ENCODE data around the gene LCN2.

Gene LCN2

GRCh38 chr9:128150594-128151308, 1.5 kb downstream of the LCN2 start:
- ATAC-seq (peak; percentile 42), DNase-seq (peak; percentile 41)

- DNase-seq: no peak
- ATAC-seq: no peak
These were observed 2.3 kb downstream of the LCN2 start for GRCh38 chr9:128151309-128152132.

DNA sequence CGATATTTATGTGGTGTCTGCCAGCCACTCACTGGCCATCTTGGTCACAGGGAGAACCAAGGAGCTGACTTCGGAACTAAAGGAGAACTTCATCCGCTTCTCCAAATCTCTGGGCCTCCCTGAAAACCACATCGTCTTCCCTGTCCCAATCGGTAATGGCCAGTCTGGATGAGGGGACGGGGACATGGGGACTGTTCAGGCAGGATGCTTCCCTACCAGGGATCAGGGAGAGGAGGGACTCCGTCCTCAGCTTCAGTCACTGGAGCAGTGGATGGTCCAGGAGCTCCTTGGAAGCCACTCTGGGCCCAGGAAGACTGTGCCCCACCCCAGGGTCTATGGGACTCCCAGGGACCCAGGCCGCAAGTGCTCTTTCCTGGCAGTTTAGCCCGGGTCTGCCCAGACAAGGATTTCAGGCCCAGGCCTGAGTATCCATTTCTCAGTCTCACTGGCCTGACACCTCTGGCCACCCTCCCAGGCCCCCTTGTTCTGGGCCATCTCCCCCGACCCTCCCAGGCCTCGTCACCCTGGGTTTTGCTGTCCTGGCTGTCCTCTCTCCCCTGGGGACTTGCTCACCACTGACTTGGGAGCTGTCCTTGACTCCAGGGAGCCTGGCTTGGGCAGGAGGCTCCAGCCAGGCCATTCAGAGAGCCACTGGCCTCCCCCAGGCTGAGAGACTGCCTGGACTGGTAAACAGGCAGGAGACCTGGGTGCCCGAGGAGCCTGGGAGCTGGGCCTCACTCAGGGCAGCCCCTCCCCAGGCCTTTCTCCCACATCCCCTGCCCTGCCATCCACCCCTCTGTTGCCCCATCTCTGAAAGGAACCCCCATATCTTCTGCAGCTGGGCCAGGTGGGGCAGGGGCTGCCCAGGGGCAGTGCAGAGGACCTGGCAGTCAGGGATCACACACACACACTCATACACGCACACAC, 3.1 kb downstream of the LCN2 start:
- ATAC-seq (no peak), DNase-seq (no peak)

DNA sequence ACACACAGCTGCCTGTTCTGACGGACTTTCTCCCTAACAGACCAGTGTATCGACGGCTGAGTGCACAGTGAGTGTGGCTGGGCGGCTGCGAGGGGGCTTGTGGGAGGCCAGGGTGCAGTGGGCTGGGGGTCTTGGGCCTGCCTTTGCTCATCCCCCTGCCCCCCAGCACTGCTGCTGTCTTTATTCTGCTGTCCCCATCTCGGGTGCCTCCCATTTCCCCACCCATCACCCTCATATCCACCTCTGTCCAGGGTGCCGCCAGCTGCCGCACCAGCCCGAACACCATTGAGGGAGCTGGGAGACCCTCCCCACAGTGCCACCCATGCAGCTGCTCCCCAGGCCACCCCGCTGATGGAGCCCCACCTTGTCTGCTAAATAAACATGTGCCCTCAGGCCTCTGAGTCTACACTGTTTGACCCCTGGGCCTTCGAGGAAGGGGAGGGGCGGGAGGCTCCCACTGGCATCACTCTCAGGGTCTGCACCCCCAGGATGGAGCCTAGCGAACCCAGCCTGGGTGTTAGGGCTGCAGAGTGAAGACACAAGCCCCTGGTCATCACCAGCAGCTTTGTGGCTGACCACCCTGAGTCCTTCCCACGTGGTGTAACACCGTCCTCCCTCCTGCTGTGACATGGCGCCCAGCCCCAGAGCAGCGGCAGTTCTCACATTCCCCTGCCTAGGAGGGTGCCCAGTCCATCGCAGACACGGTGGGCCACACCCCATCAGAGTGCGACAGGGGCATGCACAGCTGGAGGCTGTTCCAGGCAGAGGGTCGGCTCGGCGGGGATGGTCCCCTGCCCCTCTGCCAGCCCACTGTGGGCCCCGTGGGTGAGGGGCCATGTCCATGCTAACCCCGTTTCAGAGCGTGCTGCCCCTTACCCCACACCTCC, 4.0 kb downstream of the LCN2 start:
- no peak for DNase-seq
- ATAC-seq: no peak

DNA sequence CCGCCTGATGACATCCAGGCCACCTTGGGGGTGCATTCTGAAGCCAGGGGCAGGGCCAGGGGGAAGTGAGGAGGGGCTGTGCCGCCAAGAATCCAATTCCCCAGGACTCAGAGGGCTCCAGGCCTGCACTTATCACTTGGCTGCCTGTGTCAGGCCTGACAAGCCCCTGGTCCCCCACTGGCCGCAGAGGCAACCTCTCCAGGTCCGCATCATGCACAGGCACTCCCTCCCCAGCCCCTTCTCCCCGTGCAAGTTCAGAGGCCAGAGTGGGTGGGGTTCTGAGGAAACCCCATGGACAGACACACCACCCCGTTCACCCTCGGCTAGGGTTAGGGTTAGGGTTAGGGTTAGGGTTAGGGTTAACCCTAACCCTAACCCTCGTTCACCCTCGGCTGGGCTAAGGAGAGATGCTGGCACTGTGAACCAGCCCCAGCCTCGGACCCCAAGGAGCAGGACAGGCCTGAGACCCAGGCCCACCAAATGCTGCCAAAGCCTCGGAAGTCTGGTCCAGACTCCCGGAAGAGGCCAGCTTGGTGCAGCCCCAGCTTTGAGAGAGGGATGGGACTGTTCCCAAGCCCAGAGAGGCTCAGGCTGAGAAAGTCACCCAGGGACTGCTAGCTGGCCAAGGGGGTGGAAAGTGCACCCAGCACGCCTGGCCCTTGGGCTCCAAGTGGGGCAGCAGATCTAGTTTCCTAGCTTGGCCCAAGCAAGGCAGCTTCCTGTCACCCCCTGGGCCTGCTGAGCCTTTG, 4.9 kb downstream of the LCN2 start:
- ATAC-seq (no peak), DNase-seq (no peak)

DNA sequence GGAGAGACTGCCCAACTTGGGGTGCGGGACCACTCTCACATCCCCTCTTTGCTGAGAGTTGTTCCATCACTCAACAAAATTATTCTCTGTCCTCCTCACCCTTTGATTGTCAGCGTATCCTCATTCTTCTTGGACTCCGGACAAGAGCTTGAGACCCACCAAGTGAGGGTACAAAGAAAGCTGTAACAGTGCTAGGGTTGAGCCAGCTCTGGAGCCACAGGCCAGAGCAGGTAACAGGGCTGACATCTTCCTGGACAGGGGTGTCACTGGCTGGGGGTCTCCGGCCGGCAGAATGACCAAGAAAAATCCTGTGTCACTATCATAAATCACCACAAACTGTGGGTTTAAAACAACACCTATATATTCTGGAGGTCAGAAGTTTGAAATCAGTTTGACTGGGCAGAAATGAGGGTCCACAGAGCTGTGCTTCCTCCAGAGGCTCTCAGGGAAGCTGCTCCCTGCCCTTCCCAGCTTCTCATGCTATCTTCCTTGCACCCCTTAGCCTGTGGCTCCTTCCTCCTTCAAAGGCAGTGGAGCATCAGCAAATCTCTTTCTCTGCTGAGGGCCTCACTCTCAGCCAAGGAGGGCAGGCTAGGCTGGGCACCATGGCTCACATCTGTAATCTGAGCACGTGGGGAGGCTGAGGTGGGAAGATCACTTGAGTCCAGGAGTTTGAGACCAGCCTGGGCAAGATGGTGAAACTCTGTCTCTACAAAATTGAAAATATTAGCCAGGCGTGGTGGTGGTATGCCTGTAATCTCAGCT, 6.7 kb downstream of the LCN2 start:
- ATAC-seq: no peak
- no peak for DNase-seq

DNA sequence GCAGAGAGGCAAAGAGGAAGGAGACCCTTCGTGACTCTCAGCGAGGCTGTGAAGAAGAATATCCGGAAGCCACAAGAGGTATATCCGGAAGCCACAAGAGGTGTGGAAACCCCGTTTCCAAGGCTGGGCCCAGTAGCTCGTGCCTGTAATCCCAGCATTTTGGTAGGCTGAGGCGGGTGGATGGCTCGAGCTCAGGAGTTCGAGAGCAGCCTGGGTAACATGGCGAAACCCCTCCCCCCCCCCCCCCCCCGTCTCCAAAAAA, 10.2 kb downstream of the LCN2 start:
- ATAC-seq (peak; percentile 2), DNase-seq (peak; percentile 38)

GRCh38 chr9:128159784-128160602, 10.7 kb downstream of the LCN2 start, which contains the start of gene BBLN:
Gene BBLN, plus strand, starts transcription at chr9:128160265. Its CDS starts 143 bp downstream, at chr9:128160408.
- ATAC-seq: peak; percentile 86
- peak; percentile 97 for DNase-seq

DNA sequence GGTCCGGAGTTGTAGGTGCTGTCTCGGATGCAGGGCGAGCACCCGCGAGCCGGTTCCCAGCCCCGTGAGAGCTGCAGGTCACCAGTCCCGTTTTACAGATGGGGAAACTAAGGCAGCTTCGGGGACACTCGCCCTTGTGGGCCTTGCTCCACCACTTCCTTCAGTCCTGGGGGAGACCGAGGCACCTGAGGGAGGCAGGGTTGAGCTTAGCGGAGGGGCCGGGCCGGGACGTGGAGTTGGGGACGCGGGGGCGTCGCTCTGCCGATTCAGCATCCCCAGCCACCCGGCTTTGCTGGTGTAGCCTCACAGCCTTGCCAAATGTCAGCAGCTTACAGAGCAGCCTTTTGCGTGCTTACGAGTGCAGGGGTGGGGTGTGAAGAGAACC, 11.3 kb downstream of the LCN2 start:
- ATAC-seq (peak; percentile 68), DNase-seq (peak; percentile 74)

DNA sequence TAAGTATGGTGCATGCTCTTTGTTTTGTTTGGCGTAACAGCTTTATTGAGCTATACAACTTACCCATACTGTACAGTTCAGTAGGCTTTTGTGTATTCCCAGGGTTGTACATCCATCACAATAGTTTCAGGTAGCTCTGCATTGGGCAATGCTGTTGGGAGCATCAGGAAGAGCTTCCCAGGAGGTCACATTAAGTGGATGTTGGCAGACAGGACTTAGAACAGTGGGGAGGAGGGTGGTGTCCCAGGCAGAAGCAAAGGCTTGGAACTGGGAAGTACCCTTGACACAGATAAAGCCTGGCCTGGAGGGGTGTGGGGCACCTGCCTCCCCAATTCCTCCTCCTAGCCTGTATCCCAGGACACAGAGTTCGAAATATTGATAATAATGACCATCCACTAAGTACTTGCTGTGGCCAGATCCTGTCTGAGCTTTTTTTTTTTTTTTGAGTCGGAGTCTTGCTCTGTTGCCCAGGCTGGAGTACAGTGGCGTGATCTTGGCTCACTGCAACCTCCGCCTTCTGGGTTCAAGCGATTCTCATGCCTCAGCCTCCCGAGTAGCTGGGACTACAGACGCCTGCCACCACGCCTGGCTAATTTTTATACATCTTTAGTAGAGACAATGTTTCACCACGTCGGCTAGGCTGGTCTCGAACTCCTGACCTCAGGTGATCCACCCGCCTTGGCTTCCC, 12.1 kb downstream of the LCN2 start:
- DNase-seq (no peak), ATAC-seq (no peak)

GRCh38 chr9:128162215-128163026, 13.2 kb downstream of the LCN2 start:
- ATAC-seq: no peak
- DNase-seq: no peak

DNA sequence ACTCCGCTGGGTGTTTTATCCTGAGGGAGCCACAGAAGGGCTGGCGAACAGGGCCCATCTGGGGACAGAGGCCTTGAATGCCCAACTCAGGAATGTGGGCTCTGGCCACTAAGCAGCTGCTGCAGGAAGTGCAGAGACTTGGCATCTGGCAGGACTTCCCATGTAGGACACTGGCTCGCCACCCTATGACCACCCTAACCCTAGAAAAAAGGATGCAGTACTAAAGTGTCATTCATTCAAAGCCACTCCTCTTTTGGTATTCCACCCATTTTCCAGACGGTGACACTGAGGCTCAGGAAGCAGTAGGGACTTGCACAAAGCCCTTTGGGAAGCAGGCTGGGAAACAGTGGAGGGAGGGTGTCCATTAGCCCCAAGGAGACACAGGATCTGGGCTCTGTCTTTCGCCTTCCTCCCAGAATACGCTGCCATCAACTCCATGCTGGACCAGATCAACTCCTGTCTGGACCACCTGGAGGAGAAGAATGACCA, 13.8 kb downstream of the LCN2 start:
- DNase-seq (no peak), ATAC-seq (no peak)

- DNase-seq (no peak), ATAC-seq (no peak)
These were observed 14.5 kb downstream of the LCN2 start for GRCh38 chr9:128163523-128164306.

GRCh38 chr9:128164307-128164885, 15.1 kb downstream of the LCN2 start:
- DNase-seq: no peak
- ATAC-seq: no peak

DNA sequence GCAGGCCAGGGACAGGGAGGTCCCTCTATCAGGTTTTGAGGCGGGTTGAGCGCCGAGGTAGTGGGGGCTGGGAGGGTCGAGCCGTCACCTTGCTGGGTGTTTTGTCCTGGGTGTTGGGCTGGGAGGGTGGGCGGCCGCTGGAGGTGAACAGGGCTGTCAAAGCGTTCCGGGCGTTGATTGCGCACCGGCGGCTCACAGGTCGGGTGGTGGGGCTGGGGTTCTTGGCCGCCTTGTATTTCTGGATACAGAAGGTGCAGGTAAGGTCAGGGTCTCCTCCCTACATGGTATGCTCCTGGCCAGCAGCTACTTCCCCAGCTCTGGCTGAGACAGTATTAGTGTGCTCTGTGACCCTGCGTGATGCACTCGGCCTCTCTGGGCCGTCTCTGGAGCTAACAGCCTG, 16.9 kb downstream of the LCN2 start:
- DNase-seq (no peak), ATAC-seq (no peak)

- DNase-seq (no peak), ATAC-seq (no peak)
These were observed 18.0 kb downstream of the LCN2 start for GRCh38 chr9:128167209-128167608.

Measured in stimulated activated naive CD8-positive, alpha-beta T cell treated with anti-CD3 and anti-CD28 coated beads, Interleukin-15, Interleukin-2, amounts not matched to agents 100 U/mL and 50 U/mL, for 24 hours (primary cell).